Stimulated activated CD4-positive, alpha-beta T cell treated with anti-CD3 and anti-CD28 coated beads, Interleukin-2, amount 100 ng/mL, for 48 hours (primary cell): ENCODE measurements around the gene IRS2.
"Not testable (repeated sequence)": the region's sequence is repeated elsewhere in the genome, so short reads cannot be mapped to it uniquely, and the experiment has no call there.

Source experiments
- DNase-seq, 2 donors: peaks; one replicate each; pipeline ENCODE4 v3.0.0-alpha.2; 2020

Gene IRS2

DNA sequence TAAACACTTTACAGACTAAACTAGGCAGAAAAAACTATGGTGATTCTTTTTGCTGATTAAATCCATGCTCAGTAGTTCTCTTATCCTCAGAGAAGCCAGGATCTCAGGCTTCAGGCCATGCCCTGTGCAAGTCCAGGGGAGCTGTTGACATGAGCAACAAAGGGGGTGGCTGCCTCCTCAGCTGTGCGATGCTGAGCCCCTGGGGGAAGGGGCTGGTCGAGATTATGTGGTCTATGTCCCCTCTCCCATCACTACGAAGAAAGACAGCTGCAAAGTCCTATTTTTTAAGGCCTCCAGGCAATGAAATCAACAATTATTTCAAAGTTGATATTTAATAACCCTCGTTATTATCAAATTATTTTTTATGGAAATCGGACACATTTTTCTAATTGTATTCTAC, 37.0 kb downstream of the IRS2 start:
- DNase-seq = no peak

DNA sequence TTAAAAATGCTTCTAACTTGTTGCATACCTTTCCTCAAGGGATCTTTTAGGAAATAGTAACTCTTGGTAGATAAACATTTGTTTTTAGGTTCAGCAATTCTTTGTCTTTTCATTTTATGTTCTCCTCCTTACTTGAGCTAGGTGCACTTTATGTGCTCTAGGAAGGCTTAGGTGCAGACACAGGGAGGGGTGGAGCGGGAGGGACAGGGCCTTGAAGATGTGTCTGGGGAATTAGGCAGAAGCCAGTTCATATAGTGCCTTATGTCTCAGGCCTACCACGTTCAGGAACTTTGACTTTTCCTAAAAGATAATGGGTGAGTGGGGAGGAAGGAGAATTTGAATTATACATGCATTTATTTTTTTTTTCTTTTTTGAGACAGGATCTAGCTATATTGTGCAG, 37.7 kb downstream of the IRS2 start:
- no peak for DNase-seq

DNA sequence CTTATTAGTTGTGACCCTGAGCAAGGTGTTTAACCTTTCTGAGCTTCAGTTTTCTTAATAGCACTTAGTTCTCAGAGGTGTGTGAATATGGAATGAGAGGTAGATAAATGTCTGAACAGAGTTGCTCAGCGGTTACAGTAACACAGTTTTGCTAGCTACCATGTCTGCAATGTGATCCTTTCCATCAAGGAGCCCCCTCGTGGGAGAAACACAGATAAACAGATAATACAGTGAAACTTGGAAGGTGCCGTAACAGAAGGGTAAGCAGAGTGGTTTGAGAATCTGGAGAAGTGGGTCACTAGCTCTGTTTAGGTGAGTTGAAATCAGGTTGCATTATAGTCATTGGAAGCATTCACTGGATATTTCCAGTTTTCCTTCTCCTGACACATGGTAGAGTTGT, 38.9 kb downstream of the IRS2 start:
- DNase-seq = no peak

DNA sequence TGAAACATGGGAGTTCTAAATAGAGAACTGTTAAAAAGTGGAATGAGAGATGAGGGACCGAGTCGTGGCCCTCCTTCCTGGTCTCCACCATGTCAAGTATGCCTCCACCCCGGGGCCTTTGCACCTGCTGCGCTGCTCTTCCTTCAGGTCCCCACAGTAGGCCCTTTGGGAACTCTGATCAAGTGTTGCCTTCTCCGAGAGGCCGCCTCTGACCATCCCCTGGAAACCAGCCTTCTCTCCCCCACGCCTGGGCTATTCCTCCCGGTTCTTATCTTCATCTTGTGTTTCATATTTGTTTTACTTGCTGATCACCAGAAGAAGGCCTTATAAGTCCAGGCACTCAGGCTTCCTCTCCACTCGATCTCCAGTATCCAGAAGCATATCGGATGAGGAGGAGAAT, 40.0 kb downstream of the IRS2 start:
- no peak for DNase-seq

DNA sequence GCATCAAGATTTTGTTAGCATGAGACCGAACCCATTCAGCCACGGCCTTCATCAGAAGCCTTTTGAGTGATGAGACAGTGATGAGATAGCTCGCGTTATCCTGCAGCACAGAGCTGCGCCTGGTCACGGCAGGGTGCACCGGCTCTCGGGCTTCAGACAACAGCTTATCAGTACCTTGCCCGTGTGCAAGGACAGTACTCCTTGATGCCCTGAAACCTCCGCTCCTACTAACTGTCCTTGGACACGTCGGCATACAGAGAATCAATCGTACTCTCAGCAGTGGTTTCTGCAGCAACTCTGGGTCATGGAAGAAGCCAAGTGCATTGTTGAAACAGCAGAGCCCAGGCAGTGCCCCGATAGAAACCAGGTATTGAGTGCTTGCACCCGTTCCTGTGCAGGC, 40.7 kb downstream of the IRS2 start:
- DNase-seq = no peak

DNA sequence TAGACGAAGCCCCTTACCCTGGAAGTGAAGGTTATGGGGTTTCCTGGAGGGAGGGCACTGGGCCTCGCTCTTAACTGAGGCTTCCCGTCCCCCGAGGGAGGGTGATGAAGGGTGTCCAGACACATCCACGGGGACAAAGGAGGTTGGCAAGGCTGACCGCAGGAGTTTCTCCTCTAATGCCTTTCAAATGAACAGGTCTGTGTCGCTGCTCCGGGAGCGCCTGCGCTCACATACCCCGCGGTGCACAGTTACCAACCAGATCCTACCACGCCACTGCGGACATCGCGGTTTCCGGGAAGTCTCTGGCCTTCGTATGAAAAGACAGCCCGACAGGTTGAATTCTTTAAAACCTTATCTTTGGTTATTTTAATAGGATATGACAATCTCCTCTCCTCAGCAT, 41.3 kb downstream of the IRS2 start:
- DNase-seq = no peak

DNA sequence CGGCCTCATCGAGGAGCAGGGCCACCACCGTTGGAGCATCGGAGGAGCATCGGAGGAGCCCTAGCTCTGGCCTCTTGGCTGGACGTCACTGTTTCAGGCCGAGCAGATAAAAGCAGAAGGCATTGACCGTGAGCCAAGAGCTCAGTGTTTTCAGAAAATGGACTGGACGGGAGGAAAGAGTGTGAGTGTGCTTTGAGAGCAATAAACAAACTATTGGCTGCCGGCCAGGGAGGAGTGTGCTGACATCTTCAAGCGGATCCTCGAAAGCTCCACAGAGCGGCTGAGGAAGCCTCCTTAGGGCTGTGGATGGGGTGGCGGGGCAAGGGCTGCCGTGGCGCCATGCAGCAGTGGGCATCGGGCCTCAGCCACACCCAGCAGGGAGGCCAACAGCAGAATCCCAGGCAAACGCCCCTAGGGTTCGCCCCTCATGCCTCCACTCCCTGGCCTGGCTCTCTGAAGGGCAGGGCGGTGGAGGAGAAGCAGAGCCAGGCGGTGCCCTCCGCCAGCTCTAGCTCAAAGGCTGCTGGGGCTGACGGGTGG, 41.8 kb downstream of the IRS2 start:
- DNase-seq = no peak

DNA sequence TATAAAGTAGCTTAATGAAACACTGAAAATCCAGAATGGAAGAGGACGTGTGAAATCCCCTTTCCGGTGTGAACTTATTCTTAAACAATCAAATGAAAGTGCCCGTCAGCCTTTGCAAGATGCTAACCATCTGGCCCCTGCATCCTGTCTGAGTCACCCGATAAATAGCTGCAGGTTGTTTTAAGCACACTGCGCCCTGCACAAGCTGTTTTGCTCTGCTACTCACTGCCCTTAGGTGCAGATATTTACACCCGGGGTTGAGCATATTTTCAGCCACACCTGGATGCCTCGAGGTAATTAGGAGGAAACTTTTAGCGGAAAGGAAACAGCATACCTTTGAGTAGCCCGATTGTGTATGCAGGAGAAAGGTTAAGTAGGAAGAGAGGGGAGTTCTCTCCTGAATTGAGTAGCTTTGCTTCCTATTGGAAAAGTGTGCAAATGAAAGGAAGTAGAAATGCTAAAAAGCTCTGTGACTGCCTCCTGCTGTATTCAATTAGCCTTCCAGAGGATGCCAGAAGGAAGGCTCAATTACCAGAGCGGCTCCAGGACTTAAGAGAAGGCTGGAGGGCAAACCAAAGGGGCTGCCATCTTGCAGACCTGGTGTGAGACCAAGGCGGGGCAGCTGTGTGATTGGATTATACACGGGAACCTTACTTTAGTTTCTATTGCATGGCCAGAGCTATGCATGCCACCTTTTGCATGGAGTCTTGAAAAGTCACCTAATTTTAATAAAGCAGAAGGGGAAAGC, 42.5 kb downstream of the IRS2 start:
- DNase-seq = peak in 1 of 2 donors; percentile 13

DNA sequence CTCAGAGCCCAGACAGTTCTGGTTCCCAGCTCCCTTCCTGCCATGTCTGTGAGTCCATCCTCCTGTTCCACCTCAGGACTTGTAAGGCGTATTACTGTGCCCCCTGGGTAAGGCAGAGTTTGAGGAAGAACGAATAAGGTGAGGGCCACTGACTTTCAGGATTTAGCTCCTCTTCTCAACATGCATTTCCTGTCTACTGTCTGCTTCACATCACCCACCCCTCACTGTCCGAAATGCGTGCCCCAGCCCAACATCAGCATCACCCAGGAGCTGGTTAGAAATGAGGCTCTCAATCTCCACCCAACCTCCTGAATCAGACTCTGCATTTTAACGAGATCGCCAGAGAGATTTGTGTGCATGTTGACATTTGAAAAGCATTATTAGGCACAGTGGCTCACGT, 44.4 kb downstream of the IRS2 start:
- DNase-seq = no peak

DNA sequence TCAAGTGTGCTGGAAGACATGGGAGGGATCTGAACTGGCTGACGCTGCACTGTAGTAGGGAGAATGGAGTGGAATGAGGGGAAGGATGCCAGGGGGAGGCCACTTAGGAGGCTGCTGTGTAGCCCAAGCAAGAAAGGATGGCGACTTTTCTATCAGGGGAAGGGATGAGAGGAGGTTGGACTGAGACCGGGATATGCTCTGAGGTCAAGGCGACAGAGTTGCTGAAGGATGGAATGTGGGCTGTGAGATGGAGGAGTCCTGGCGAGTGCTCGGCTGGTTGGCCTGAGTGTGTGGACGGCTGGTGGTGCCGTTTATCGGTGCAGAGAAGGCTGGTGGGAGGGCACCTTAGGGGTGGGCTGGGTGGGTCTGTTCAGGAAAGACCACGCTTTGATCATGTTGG, 45.7 kb downstream of the IRS2 start:
- DNase-seq = no peak

DNA sequence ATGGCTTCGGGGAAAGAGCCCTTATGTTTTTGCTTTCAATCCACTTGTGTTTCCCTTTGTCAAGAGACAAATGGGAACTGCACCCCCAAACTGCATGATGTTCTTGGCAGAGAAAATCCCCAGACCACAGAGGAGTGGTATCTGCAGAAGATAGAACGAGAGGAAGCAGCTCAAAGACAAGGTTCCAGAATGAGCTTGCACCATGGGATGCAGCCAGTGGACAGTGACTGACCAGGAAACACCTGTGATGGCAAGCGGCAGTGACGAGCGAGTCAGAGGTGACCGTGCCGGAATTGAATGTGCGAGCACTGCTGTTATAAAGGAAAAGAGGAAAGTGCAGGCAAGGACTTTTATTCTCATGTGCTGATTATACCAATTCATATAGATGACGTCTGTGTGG, 46.3 kb downstream of the IRS2 start:
- DNase-seq = no peak

DNA sequence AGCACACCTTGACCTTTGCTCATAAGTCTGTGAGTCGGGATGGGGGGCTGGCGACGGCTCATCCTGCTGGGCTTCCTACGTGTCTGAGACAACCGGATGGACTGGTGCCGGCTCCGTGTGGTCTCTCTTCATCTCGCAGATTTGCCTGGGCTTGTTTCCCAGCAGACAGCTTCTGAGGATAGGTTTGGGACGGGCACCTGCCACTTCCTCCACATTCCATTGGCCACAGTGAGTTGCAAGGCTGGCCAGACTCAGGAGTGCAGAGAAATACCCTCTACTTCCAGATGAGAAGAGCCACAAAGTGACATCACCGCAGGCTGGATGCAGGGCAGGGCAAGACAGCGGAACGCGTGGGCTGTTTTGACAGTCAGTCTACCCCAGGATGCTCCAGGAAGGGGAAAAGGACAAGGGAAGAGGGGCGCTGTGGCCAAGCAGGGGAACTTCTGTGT, 48.1 kb downstream of the IRS2 start:
- no peak for DNase-seq

DNA sequence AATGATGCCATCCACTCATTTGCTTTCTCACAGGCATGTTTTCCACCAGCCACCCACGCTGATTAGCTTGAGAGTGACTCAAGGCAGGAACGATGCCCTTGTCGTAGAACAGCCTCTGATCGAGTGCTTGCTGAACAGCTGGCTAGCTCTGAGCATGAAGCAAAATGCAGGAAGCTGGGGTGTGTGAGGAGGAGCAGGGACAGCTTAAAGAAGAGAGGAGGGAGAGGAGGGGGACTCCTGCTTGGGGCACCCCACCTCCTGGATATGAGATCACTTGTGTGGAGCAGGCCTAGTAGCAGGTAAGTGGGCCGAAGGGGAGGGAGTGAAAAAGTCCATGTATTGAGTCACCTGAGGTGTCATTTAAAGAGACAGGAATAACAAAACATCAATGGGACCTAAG, 48.8 kb downstream of the IRS2 start:
- peak in 1 of 2 donors; percentile 3 for DNase-seq

DNA sequence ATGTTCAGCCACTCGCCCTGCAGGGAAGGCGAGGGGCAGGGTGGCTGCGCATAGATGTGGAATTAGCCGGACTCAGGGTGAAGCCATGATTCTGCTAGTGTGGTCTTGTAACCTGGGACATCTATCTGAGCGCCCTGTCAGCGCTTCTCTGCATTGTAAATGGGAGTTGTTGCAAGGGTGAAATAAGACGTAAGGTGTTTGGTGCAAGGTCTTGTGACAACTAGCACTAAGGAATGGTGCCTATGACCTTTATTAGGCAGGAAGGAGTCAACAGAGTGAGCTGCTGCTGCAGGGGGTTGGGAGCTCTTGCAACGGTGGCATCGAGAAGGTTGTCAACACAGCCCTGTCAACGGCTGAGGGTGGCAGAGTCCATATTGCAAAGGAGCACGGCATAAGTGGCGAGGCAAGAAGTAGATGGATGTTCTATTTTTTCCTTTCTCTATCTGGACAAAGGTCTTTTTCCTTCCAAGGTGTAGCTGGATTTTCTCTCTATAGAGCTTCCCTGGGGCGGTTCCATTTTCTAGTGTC, 49.3 kb downstream of the IRS2 start:
- no peak for DNase-seq

DNA sequence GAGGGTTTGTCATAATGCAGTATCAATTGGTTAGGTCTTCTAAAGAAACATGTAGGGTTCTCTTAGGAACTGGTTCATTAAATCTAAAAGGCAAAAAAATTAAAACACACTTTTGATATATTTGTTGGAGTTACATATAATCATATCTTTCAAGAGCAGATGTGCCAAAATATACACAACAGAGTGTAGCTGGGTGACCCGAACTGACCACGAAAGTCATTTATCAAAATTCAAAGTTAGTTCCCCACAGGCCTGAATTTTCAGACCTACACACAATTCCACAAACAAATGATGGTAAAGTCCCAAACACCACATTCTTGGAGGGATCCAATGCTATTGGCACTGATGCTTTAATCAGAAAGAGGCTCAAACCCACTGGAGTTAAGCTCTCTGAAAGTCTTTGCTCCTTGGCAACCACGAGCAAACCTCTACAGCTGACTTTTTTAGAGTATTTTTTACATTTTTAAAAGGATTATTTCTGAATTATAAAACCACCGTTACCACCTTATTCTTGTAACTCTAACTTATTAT, 50.9 kb downstream of the IRS2 start:
- DNase-seq = no peak

DNA sequence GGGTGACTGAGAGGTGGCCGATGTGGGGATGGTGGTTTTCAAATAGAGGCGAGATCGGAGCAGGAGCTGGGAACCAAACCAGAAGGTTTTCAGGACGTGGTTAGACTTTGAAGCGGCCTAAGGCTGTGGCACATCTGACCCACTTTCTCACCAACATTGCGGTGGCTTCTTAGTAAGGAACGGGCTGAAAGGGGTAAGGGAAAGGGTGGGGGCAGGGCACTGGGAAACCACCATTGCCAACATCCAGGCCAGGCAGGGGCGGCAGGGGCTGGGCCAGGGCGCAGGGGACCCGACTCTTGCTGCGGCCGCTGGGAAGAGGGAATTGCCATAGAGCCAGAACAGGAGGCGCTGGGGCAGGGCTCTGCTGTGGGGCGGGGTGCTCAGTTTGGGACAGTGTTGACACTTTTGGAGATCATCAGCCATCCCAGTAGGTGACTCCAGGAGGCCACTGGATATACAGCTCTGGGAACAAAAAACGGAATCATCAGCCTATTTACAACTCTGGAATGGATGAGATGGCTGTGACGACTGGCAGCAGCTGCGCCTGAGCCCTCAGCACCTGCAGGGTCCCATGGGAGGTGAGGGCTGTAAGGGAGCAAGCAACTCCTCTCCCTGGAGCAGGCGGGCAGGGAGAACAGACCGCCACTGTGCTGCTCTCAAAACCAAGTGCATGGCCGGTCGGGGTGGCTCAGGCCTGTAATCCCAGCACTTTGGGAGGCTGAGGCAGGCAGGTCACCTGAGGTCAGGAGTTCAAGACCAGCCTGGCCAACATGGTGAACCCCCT, 52.2 kb downstream of the IRS2 start:
- DNase-seq = no peak

DNA sequence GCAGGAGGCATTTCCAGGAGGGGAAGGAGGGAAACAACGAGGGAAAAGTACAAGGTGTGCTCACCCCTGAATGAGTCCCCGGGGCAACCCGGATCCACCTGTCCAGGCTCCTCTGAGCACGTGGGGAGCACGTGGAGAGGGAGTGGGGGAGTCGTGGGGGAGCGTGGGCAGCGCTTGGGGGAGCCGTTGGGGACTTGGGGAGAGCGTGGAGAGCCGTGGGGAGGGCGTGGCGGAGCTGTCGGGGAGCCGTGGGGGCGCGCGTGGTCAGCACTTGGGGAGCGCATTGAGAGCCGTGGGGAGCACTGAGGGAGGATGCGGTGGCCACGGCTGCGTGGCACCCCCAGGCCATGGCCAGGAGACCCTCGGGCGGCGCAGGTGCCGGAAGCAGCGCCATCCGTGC, 52.8 kb downstream of the IRS2 start:
- no peak for DNase-seq

DNA sequence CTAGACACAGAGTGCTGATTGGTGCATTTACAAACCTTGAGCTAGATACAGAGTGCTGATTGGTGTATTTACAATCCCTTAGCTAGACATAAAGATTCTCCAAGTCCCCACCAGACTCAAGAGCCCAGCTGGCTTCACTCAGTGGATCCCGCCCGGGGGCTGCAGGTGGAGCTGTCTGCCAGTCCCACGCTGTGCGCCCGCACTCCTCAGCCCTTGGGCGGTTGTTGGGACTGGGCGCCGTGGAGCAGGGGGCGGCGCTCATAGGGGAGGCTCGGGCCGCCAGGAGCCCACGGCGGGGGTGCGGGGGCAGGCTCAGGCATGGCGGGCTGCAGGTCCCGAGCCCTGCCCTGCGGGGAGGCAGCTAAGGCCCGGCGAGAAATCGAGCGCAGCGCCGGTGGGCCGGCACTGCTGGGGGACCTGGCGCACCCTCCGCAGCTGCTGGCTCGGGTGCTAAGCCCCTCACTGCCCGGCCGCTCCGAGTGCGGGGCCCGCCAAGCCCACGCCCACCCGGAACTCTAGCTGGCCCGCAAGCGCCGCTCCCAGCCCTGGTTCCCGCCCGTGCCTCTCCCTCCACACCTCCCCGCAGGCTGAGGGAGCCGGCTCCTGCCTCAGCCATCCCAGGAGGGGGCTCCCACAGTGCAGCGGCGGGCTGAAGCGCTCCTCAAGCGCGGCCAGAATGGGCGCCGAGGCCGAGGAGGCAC, 53.8 kb downstream of the IRS2 start:
- DNase-seq = not testable (repeated sequence)

DNA sequence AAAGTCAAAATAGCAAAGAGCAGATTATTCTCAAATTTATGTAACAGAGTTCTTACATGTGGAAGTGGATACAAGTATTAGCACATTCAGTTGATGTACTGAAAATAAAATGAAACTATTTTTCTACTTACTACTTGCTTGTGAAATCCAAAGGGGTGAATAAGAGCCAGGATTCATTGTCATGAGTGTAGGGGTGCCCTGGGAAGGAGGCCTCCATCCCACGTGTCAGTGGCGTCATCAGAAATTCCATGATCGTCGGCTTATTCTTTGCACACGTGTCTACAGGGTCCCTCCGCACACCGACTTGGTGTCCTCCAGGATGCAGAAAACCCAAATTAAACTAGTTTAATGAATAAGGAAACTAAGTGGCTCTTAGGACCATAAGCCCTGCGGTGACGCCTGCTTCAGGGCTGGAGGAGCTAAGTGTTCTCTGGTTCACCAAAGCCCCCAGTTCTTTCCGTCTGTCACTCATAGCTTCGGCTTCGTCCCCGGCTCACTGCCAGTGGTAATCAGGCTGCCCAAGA, 55.5 kb downstream of the IRS2 start:
- no peak for DNase-seq

DNA sequence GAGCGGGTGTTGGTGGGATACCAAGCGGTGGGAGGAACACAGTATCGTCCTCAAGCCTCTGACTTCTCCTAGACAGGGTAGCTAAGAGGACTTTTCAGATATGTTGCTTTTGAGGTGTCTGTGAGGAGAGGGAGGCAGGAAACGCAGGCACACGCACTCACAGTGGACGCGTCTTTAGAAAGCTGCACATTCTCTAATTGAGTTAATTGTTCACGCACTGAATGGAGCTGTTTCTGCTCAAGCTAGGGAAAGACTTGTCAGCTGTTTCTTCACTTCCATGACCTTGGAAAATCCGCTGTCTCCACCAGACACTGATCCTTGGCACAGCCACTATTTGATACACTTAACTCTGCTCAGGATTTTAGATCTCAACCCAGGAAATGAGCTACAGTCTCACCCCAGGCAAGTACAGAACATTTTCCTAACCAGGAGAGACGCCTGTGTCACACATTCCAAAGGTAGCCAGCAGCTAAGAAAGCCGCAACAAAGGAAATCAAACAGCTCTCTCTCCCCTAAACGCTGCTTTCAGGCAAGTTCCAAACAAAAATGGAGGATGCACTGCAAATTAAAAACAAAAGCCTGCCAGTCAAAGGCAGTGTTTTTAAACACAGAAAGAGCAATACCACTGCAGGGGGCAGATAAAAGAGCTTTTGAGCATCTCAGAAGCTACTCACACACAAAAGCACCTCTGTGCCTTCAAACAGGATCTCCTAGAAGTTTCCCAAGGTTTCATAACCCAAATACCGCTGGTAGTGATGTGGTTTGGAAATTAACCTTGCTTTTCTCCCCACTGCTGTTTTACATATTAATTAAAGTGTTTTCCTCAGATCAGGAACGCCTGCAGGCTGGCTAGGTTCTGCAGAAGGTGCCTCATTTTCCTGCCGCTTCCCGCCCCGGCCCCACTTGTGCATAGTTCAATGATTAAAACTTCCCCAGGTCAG, 57.3 kb downstream of the IRS2 start:
- DNase-seq = no peak

DNA sequence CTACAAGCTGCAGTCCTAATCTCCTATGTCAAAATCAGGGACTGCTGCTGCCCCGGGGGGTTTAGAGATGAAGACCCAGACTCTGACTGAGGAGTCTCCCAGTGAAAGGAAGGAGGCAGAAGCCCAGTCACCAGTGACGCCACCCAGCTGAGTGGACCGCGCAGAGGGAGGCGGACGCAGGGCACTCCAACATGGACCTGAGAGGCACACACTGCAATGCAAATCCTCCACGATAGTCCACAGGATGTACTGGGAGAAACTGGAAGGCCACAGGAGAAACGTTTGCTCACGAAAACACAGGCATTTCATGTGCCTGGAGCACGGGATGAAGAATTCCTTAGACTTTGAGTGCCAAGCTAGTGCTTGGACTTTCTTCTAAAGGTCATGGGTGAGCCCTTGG, 58.3 kb downstream of the IRS2 start:
- DNase-seq = no peak

DNA sequence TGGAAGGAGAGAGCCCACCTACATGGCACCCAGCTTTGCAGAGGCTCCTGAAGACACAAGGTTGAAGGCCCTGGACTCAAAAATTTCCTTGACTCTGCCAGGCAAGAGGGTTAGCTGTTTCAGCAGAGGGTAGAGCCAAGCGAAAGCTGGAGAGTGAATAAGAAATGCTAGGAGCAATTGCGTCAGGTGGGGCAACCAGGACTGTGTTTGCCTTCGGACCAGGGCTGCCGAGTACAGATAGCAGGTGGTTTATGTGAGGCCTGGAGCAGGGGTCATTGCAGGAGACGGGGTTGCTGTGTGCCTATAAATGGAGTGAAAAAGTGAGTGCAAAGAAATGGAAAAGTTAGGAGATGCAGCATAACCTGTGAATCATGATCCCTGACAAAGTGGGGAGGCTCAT, 59.1 kb downstream of the IRS2 start:
- DNase-seq = no peak
